MCF 10A (cell line): ENCODE measurements around the gene ZNF536. TPM values are rescaled to one million over a fixed set of nuclear protein-coding genes. Genes with fewer than 3 reads are reported as not detected.

Source experiments
- BruUV-seq: library from RNA; stranded (reverse); fragments of 400-500 nt; replicated peaks from 2 replicates; lab custom pipeline; 2021; lab: Mats Ljungman, UMichigan
- CTCF ChIA-PET: fragments of 300-600 bp; sonication (Branson Sonifier 250); formaldehyde crosslinking; extraction: SDS; loops from one replicate; lab custom pipeline; 2021; ENCODE audit warnings: antibody characterized with exemption, inconsistent platforms; lab: Yijun Ruan, JAX
- POLR2A ChIA-PET: fragments of 300-600, 350-650 bp; sonication (Branson Sonifier 250); formaldehyde crosslinking; extraction: SDS; loops from one replicate; lab custom pipeline; 2020; ENCODE audit warnings: antibody characterized with exemption, inconsistent platforms; lab: Yijun Ruan, JAX
- DNase-seq: peaks from one replicate; pipeline ENCODE4 v3.0.0-alpha.2; 2018; ENCODE audit not compliant: unreplicated experiment
- H3K27ac Mint-ChIP-seq: one replicate; pipeline ENCODE4 v1.8.0; 2022; ENCODE audit warnings: mild to moderate bottlenecking, low read depth, mixed read lengths; ENCODE audit not compliant: unreplicated experiment
- H3K27me3 Mint-ChIP-seq: one replicate; pipeline ENCODE4 v1.8.0; 2022; ENCODE audit warnings: mixed read lengths; ENCODE audit not compliant: insufficient read depth, unreplicated experiment
- H3K36me3 Mint-ChIP-seq: one replicate; pipeline ENCODE4 v1.8.0; 2022; ENCODE audit warnings: mild to moderate bottlenecking, moderate library complexity, mixed read lengths; ENCODE audit not compliant: insufficient read depth, unreplicated experiment
- H3K4me1 Mint-ChIP-seq: one replicate; pipeline ENCODE4 v1.8.0; 2022; ENCODE audit warnings: mixed read lengths; ENCODE audit not compliant: insufficient read depth, unreplicated experiment
- H3K4me3 Mint-ChIP-seq: one replicate; pipeline ENCODE4 v1.8.0; 2022; ENCODE audit warnings: mild to moderate bottlenecking, moderate library complexity, mixed read lengths; ENCODE audit not compliant: unreplicated experiment
- H3K9me3 Mint-ChIP-seq: one replicate; pipeline ENCODE4 v1.8.0; 2022; ENCODE audit warnings: mixed read lengths; ENCODE audit not compliant: unreplicated experiment
- CTCF ChIP-seq: fragments of 200-600 bp; IDR thresholded peaks from one replicate; pipeline ENCODE4 v1.8.0; 2022; ENCODE audit warnings: antibody characterized with exemption, mild to moderate bottlenecking; ENCODE audit not compliant: unreplicated experiment
- intact Hi-C: fragments of 100-400 bp; cut with micrococcal nuclease; formaldehyde crosslinking; loops from 2 replicates; pipeline ENCODE4 v1.14.1; 2022
- total RNA-seq: library from RNA; stranded (reverse); gene quantifications from 2 replicates; pipeline ENCODE4 v1.2.3, GENCODE V29; 2022

Gene ZNF536
- total RNA-seq, 1 experiment from 2014 or later: not detected

- no peaks in the 10 kb centered on the region for H3K4me1 Mint-ChIP-seq
- CTCF ChIA-PET: interaction anchor here (0.6 kb wide), 1 partner anchor 757 kb away, joined by 3 read pairs; no protein-coding TSS in a partner anchor
- BruUV-seq: no TSS peak
- POLR2A ChIA-PET: no interaction called here
- H3K36me3 Mint-ChIP-seq: peaks cover 7% of the 10 kb centered on the region
- DNase-seq: no peak
- intact Hi-C loops: no loop called here
- H3K27ac Mint-ChIP-seq: no peak overlapping the region
- no peak overlapping the region for H3K4me3 Mint-ChIP-seq
- TF ChIP-seq CTCF: no peak
- no peaks in the 10 kb centered on the region for H3K27me3 Mint-ChIP-seq
- H3K9me3 Mint-ChIP-seq: peaks cover 24% of the 10 kb centered on the region
These were observed 30.4 kb downstream of the ZNF536 start for GRCh38 chr19:30402436-30403202.

- peaks cover 7% of the 10 kb centered on the region for H3K36me3 Mint-ChIP-seq
- no peak for TF ChIP-seq CTCF
- H3K4me1 Mint-ChIP-seq: no peaks in the 10 kb centered on the region
- no peak overlapping the region for H3K27ac Mint-ChIP-seq
- H3K4me3 Mint-ChIP-seq: no peak overlapping the region
- intact Hi-C loops: no loop called here
- ChIA-PET POLR2A (no interaction called here), CTCF (interaction anchor here (0.6 kb wide), 1 partner anchor 757 kb away, joined by 3 read pairs; no protein-coding TSS in a partner anchor)
- H3K27me3 Mint-ChIP-seq: no peaks in the 10 kb centered on the region
- no TSS peak for BruUV-seq
- peaks cover 17% of the 10 kb centered on the region for H3K9me3 Mint-ChIP-seq
- DNase-seq: no peak
These were observed 31.2 kb downstream of the ZNF536 start for GRCh38 chr19:30403203-30403985.

GRCh38 chr19:30406220-30407067, 34.3 kb downstream of the ZNF536 start:
- no peak for DNase-seq
- H3K4me3 Mint-ChIP-seq: no peak overlapping the region
- no peak for TF ChIP-seq CTCF
- H3K36me3 Mint-ChIP-seq: peaks cover 7% of the 10 kb centered on the region
- BruUV-seq: no TSS peak
- POLR2A ChIA-PET: no interaction called here
- no peak overlapping the region for H3K27ac Mint-ChIP-seq
- no peaks in the 10 kb centered on the region for H3K4me1 Mint-ChIP-seq
- intact Hi-C loops: no loop called here
- H3K27me3 Mint-ChIP-seq: no peaks in the 10 kb centered on the region
- CTCF ChIA-PET: interaction anchor here (0.5 to 0.7 kb wide), 3 partner anchors 514 to 655 kb away, joined by 3 to 4 read pairs (median 3); no protein-coding TSS in a partner anchor
- H3K9me3 Mint-ChIP-seq: peaks cover 15% of the 10 kb centered on the region
